K562 (cell line): ENCODE results near the gene PIP5KL1. TPM values are rescaled to one million over a fixed set of nuclear protein-coding genes. Genes with fewer than 3 reads are reported as not detected.

Source experiments
- KLF13 ChIP-seq: fragments of 450-650 bp; IDR thresholded peaks from 2 replicates; pipeline ENCODE4 v1.6.1; 2016; ENCODE audit warnings: missing genetic modification characterization, low read depth, mild to moderate bottlenecking, missing compliant biosample characterization, moderate library complexity, borderline replicate concordance
- SAFB ChIP-seq: fragments of 200-400 bp; formaldehyde crosslinking; IDR thresholded peaks from 2 replicates; pipeline ENCODE4 v1.6.1; 2017; ENCODE audit warnings: low read depth, low read length, borderline replicate concordance
- STAG1 ChIP-seq: sonication (generic); formaldehyde crosslinking; IDR thresholded peaks from 2 replicates; pipeline ENCODE4 v1.5.0; 2020; ENCODE audit warnings: missing genetic modification reagents, borderline replicate concordance
- ZNF41 ChIP-seq: fragments of 250-450 bp; sonication (Bioruptor Pico); conservative IDR thresholded peaks from 2 replicates; pipeline ENCODE4 v1.4.0; 2020; ENCODE audit warnings: mild to moderate bottlenecking
- ZNF431 ChIP-seq: sonication (generic); formaldehyde crosslinking; IDR thresholded peaks from 2 replicates; pipeline ENCODE4 v1.8.0; 2022; ENCODE audit warnings: mild to moderate bottlenecking, missing genetic modification reagents
- polyA plus RNA-seq, 8 experiments: library from polyadenylated mRNA; depleted of rRNA in 4 of 8; stranded (reverse) in 5 of 8; unstranded in 3 of 8; fragments of >200 nt; fragmentation: Nextera tagmentation in 2 of 8; fragmentation: Illumina TruSeq in 1 of 8; extraction: Ambion mirVana in 2 of 8; extraction: Trizol in 1 of 8; gene quantifications; 2 replicates each; pipeline versions ENCODE4 v1.2.1 to v1.2.3, GENCODE V29; 2011 to 2014; ENCODE audit warnings: inconsistent platforms in 1 of 8, missing spikeins in 1 of 8
- total RNA-seq, 7 experiments: library from RNA; depleted of rRNA in 6 of 7; stranded (reverse); fragments of >200 nt in 6 of 7; fragmentation: Illumina TruSeq in 2 of 7; extraction: Trizol in 2 of 7; gene quantifications; 2 replicates each; pipeline versions ENCODE4 v1.2.1 to v1.2.3, GENCODE V29; 2011 to 2021; ENCODE audit warnings: low replicate concordance in 1 of 7
- TF ChIP-seq, protein P1 (sequence below): fragments of 450-650 bp; IDR thresholded peaks from 2 replicates; pipeline ENCODE4 v1.6.1; 2016
- TF ChIP-seq, protein P2 (sequence below), 2 experiments: fragments of 450-650 bp; conservative IDR thresholded peaks; 2 replicates each; pipeline ENCODE4 v1.6.1; 2017; ENCODE audit warnings: mild to moderate bottlenecking in 2 of 2, moderate library complexity in 2 of 2

The PIP5KL1 gene
- total and polyA plus RNA-seq, 9 of the 15 experiments (the other 6 are each of a cell fraction or from before 2014, with no cell fraction given): 0.18 to 4.8 (median 1.2) TPM

DNA sequence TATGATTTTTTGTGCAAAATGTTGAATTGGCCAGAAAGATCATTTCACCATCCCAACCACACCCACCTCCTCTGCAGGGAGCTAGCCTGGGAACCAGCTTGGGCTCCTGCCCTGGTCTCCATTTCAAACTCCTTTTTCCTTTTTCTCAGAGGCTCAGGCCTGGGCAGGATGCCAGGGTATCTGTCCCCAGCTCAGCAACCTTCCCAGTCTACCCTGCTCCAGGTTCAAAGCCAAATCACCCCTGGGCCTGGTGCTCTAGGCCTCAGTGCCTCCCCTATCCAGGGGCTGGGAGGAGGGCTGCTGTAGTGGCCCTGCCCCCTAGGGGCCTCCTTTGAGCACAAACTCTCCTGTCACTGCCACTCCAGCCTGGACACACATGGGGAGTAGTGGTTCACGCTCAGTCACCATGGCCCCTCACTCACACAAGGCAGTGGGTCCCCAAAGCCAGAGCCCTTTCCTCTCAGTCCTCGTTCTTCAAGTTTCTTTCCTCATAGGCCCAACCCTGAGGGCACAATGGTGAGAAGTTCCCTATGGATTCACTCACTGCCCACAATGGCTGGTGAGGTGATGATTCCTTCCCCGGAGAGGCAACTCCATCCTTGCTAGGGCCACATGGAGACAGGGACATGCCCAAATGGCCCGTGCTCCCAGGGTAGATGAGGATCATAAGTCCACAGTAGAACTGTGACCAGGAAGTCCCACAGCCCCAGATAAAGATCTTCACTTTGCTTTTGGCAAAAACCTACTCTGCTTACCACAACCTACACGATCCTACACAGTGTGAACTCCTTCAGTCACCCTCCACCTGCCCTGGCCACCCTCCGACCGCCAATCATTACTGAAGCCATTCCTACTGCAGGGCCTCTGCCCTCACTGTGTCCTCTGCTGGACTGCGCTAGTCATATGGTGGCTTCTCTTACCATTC, 12.1 kb downstream of the PIP5KL1 start (continued):
- no peak for TF ChIP-seq ZNF431 (CRISPR knock-in tag)
- TF ChIP-seq, protein P1, sequence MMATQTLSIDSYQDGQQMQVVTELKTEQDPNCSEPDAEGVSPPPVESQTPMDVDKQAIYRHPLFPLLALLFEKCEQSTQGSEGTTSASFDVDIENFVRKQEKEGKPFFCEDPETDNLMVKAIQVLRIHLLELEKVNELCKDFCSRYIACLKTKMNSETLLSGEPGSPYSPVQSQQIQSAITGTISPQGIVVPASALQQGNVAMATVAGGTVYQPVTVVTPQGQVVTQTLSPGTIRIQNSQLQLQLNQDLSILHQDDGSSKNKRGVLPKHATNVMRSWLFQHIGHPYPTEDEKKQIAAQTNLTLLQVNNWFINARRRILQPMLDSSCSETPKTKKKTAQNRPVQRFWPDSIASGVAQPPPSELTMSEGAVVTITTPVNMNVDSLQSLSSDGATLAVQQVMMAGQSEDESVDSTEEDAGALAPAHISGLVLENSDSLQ: peak; percentile 36; the same call in 1 of the 2 replicates
- no peak for TF ChIP-seq ZNF41 (CRISPR knock-in tag)
- TF ChIP-seq SAFB: no peak
- 0 out of 2 replicates have a peak, but pooled peaks have one; percentile 30 for TF ChIP-seq STAG1 (CRISPR knock-in tag)
- no peak for TF ChIP-seq KLF13 (tag)
- TF ChIP-seq, protein P2, sequence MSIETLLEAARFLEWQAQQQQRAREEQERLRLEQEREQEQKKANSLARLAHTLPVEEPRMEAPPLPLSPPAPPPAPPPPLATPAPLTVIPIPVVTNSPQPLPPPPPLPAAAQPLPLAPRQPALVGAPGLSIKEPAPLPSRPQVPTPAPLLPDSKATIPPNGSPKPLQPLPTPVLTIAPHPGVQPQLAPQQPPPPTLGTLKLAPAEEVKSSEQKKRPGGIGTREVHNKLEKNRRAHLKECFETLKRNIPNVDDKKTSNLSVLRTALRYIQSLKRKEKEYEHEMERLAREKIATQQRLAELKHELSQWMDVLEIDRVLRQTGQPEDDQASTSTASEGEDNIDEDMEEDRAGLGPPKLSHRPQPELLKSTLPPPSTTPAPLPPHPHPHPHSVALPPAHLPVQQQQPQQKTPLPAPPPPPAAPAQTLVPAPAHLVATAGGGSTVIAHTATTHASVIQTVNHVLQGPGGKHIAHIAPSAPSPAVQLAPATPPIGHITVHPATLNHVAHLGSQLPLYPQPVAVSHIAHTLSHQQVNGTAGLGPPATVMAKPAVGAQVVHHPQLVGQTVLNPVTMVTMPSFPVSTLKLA (conservative IDR thresholded peaks at IDR 0.05): no peak
- TF ChIP-seq, all 486 proteins: peak for 27
